HEK293T (cell line): ENCODE measurements around the gene DBI.

Experiments
- ARNT ChIP-seq: fragments of 450-650 bp; IDR thresholded peaks from 2 replicates; pipeline ENCODE4 v1.6.1; 2017; ENCODE audit warnings: mild to moderate bottlenecking
- BHLHE40 ChIP-seq: fragments of 450-650 bp; IDR thresholded peaks from 2 replicates; pipeline ENCODE4 v1.6.1; 2016; ENCODE audit warnings: mild to moderate bottlenecking, moderate library complexity, borderline replicate concordance
- CTBP1 ChIP-seq: fragments of 450-650 bp; IDR thresholded peaks from 2 replicates; pipeline ENCODE4 v1.6.1; 2016; ENCODE audit warnings: borderline replicate concordance
- ELF4 ChIP-seq: fragments of 450-650 bp; IDR thresholded peaks from 2 replicates; pipeline ENCODE4 v1.6.1; 2017; ENCODE audit warnings: antibody characterized with exemption
- FOXA1 ChIP-seq: fragments of 450-650 bp; IDR thresholded peaks from 2 replicates; pipeline ENCODE4 v1.6.1; 2016; ENCODE audit warnings: mild to moderate bottlenecking
- FOXK2 ChIP-seq: fragments of 450-650 bp; IDR thresholded peaks from 2 replicates; pipeline ENCODE4 v1.6.1; 2016; ENCODE audit warnings: mild to moderate bottlenecking
- FOXM1 ChIP-seq: fragments of 450-650 bp; IDR thresholded peaks from 2 replicates; pipeline ENCODE4 v1.6.1; 2017; ENCODE audit warnings: mild to moderate bottlenecking, borderline replicate concordance
- HDGF ChIP-seq: fragments of 450-650 bp; IDR thresholded peaks from 2 replicates; pipeline ENCODE4 v1.6.1; 2017; ENCODE audit warnings: antibody characterized with exemption, borderline replicate concordance
- L3MBTL2 ChIP-seq: fragments of 450-650 bp; conservative IDR thresholded peaks from 2 replicates; pipeline ENCODE4 v1.6.1; 2016; ENCODE audit warnings: mild to moderate bottlenecking
- NFRKB ChIP-seq: fragments of 450-650 bp; IDR thresholded peaks from 2 replicates; pipeline ENCODE4 v1.6.1; 2016; ENCODE audit warnings: mild to moderate bottlenecking, moderate library complexity
- SP1 ChIP-seq: fragments of 450-650 bp; IDR thresholded peaks from 2 replicates; pipeline ENCODE4 v1.6.1; 2017
- SUZ12 ChIP-seq: fragments of 450-650 bp; IDR thresholded peaks from 2 replicates; pipeline ENCODE4 v1.6.1; 2016; ENCODE audit warnings: mild to moderate bottlenecking
- TARDBP ChIP-seq: fragments of 450-650 bp; IDR thresholded peaks from 2 replicates; pipeline ENCODE4 v1.6.1; 2016
- TF ChIP-seq, protein P1 (sequence below): fragments of 450-650 bp; IDR thresholded peaks from 2 replicates; pipeline ENCODE4 v1.6.1; 2016

DNA sequence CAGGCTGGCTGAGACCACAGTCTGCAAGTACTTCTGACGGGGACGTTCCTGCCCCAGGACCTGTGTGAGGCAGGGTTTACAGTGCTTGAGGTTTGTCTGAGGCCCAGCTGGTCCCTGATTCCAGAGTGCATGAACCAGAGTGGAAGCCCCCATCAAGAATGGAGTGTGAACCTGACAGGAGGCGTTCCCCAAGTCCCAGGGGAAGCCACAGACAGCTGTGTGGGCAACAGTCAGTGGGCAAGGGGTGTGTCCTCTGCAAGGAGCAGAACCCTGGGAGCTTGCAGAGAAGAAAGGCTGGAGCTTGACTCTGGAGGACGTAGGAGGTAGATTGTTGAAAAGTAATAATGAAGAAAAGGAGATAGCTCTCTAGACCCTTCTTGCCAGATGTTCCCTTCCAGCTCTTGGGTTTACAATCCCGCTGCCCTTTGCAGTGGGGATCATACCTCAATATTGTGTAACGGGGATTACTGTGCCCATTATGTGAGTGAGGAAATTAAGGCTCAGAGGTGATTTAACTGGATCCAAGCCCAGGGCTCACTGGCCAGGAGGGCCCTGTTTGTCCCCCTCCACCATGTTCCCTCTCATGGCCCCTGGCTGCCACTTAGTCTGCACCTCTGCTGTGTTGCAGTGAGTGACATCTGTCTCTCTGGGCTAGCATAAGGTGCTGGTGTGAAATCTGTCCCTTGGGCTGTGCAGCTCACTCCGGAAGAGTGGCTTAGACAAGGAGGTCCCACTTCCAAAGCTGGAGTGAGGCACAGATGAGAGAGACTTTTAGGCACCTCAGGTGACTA, 6.2 kb downstream of the DBI start:
- TF ChIP-seq CTBP1 (no peak), BHLHE40 (no peak), FOXK2 (no peak), NFRKB (no peak), FOXA1 (no peak), FOXM1 (no peak), SP1 (no peak), HDGF (no peak), SUZ12 (no peak), L3MBTL2 (no peak), ELF4 (no peak), ARNT (no peak), TARDBP (no peak)
- TF ChIP-seq, protein P1, sequence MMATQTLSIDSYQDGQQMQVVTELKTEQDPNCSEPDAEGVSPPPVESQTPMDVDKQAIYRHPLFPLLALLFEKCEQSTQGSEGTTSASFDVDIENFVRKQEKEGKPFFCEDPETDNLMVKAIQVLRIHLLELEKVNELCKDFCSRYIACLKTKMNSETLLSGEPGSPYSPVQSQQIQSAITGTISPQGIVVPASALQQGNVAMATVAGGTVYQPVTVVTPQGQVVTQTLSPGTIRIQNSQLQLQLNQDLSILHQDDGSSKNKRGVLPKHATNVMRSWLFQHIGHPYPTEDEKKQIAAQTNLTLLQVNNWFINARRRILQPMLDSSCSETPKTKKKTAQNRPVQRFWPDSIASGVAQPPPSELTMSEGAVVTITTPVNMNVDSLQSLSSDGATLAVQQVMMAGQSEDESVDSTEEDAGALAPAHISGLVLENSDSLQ = no peak
